ENCODE results near the gene CRTAP.

GRCh38 chr3:33100229-33100628 is 13.6 kb upstream of the CRTAP start:
- no peak for TF ChIP-seq CTCF (IDR thresholded peaks at IDR 0.05)
- no peak for TF ChIP-seq POLR2A (IDR thresholded peaks at IDR 0.05)

Data from tibial nerve (tissue), 3 donors.